ENCODE results near the gene RNF32. TPM values are rescaled to one million over a fixed set of nuclear protein-coding genes. Genes with fewer than 3 reads are reported as not detected.

Gene RNF32
- total RNA-seq, 1 donor from 2014 or later = 1.9 TPM

DNA sequence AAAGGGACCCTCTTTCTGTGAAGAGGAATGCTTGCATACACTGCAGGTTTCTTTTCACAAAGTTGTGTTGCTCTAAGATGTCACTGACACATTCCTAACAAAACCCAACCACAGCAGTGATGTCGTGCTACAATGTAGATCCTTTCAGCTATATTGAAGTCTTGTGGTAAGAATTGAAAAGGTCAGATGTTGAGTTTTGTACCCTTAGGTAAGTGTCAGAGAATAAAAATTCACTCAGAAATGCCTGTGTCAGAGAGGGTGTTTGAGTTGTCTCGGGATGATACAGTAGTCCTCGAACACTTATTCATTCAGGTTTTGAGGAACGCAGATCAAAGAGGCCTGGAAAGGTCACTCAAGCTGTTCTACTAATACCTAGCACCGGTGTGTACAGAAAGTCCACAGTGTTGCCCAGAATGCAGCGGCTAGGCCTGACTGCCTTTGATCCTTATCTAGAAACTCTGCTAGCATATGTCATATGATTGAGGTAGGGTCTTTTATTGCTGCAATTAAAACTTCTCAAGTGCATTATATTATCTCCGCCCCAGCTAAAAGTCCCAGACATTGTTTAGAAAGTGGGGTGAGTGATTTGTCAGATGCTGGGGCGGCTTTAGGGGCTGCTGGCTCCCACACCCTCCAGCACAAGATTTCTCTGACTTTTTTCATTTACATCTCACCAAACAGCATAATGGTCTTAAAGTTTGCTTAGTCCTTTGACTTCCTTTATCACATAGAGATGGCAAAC, 26.0 kb downstream of the RNF32 start:
- Mint-ChIP-seq H3K27me3 (ENCODE audit: unreplicated experiment) (peaks cover 4% of the 10 kb centered on the region), H3K4me1 (ENCODE audit: unreplicated experiment) (peaks cover 15% of the 10 kb centered on the region), H3K36me3 (ENCODE audit: low read depth, unreplicated experiment) (peaks cover 25% of the 10 kb centered on the region), H3K9me3 (ENCODE audit: unreplicated experiment) (no peaks in the 10 kb centered on the region), H3K4me3 (ENCODE audit: unreplicated experiment) (no peak overlapping the region), H3K27ac (ENCODE audit: unreplicated experiment) (no peak overlapping the region)
- no peak for DNase-seq (ENCODE audit: low spot score)
- no peak for TF ChIP-seq CTCF (IDR thresholded peaks at IDR 0.05; ENCODE audit: unreplicated experiment)

GRCh38 chr7:156667110-156667426, 26.5 kb downstream of the RNF32 start:
- Mint-ChIP-seq H3K27me3 (ENCODE audit: unreplicated experiment) (peaks cover 4% of the 10 kb centered on the region), H3K4me3 (ENCODE audit: unreplicated experiment) (no peak overlapping the region), H3K4me1 (ENCODE audit: unreplicated experiment) (peaks cover 15% of the 10 kb centered on the region), H3K27ac (ENCODE audit: unreplicated experiment) (no peak overlapping the region), H3K36me3 (ENCODE audit: low read depth, unreplicated experiment) (peaks cover 25% of the 10 kb centered on the region), H3K9me3 (ENCODE audit: unreplicated experiment) (no peaks in the 10 kb centered on the region)
- no peak for TF ChIP-seq CTCF (IDR thresholded peaks at IDR 0.05; ENCODE audit: unreplicated experiment)
- no peak for DNase-seq (ENCODE audit: low spot score)

DNA sequence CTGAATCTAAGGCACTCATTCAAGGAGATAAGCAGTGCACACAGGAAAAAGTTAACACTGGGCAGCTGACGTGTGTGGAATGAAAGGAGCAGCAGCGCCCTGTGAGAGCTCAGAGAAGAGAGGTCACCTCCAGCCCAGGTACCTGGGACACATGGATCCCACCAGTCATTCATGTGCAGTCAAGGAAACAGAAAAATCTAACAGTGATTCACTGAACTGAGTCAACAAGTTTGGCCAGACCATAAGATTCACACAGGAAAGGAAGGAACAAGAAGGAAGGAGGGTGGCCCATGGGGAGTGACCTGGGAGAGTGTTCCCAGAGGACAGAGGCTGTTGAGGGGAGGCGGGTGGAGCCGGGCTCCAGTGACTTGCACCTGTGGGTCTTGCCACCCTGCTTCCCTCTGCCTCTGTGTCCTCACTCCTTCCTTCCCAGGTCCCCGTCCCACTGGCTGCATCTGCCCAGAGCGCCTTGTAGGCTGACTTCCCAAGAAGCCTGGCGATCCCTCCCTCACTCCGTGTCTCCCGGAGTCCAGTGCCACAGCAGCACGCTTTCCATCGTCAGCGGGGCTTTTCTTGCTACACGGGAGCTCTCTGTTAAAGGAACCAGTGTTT, 27.7 kb downstream of the RNF32 start:
- H3K4me3 Mint-ChIP-seq (ENCODE audit: unreplicated experiment) = no peak overlapping the region

GRCh38 chr7:156669035-156669828, 28.7 kb downstream of the RNF32 start:
- no peak overlapping the region for H3K4me3 Mint-ChIP-seq (ENCODE audit: unreplicated experiment)
- H3K27me3 Mint-ChIP-seq (ENCODE audit: unreplicated experiment) = peaks cover 4% of the 10 kb centered on the region
- H3K9me3 Mint-ChIP-seq (ENCODE audit: unreplicated experiment) = no peaks in the 10 kb centered on the region
- H3K36me3 Mint-ChIP-seq (ENCODE audit: low read depth, unreplicated experiment) = peaks cover 32% of the 10 kb centered on the region
- TF ChIP-seq CTCF (IDR thresholded peaks at IDR 0.05; ENCODE audit: unreplicated experiment) = no peak
- no peak for DNase-seq (ENCODE audit: low spot score)
- H3K27ac Mint-ChIP-seq (ENCODE audit: unreplicated experiment) = no peak overlapping the region
- H3K4me1 Mint-ChIP-seq (ENCODE audit: unreplicated experiment) = peaks cover 15% of the 10 kb centered on the region

More for the DNA sequence above, 27.7 kb downstream of the RNF32 start:
- no peak for TF ChIP-seq CTCF (IDR thresholded peaks at IDR 0.05; ENCODE audit: unreplicated experiment)
- peaks cover 15% of the 10 kb centered on the region for H3K4me1 Mint-ChIP-seq (ENCODE audit: unreplicated experiment)
- no peak overlapping the region for H3K27ac Mint-ChIP-seq (ENCODE audit: unreplicated experiment)
- peaks cover 25% of the 10 kb centered on the region for H3K36me3 Mint-ChIP-seq (ENCODE audit: low read depth, unreplicated experiment)
- H3K27me3 Mint-ChIP-seq (ENCODE audit: unreplicated experiment) = peaks cover 4% of the 10 kb centered on the region
- no peak for DNase-seq (ENCODE audit: low spot score)
- H3K9me3 Mint-ChIP-seq (ENCODE audit: unreplicated experiment) = no peaks in the 10 kb centered on the region
